HG03342 (cell line): ENCODE results near the gene AOPEP.
A peak's percentile ranks its signal among the peaks of the same experiment; 100 is the strongest.
"Not testable (repeated sequence)": the region's sequence is repeated elsewhere in the genome, so short reads cannot be mapped to it uniquely, and the experiment has no call there.

ENCODE experiments used
- ATAC-seq: cut with Tn5 transposase; IDR thresholded peaks from one replicate; pipeline ENCODE4 v1.9.1; 2021; ENCODE audit warnings: mild to moderate bottlenecking, moderate library complexity; ENCODE audit not compliant: unreplicated experiment

AOPEP gene

DNA sequence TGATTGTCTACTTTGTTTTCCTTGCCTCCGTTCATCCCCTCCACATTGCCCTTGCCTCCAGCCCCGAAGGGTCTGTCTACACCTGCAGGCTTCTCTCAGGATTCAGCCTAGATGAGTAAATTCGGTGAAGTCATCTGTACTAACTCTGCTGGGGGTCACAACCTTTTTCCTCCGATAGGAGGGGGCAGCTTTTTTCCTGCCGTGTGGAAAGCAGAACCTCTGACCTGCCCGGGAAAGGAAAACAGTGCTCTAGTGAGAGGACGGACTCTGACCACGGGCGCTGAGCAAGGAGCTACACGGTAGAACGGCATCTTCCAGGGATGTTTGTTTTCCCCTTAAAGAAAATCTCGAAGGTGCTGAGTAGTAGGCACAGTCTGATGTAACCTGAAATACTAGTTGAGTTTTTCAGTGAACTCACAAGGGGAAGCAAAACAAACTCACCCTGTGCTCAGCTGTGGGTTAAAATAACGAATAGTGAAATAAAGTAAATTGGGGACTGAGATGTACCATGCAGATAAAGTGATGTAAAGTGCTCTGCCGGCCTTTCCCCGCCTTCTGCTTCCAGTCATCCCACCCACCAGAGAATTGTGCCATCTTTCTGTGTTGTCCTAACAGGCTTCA is 281.8 kb downstream of the AOPEP start:
- ATAC-seq: no peak

- ATAC-seq: no peak
These were observed 283.0 kb downstream of the AOPEP start for GRCh38 chr9:95009459-95009858.

- ATAC-seq: no peak
These were observed 283.9 kb downstream of the AOPEP start for GRCh38 chr9:95010431-95010838.

GRCh38 chr9:95012035-95012708 is 285.7 kb downstream of the AOPEP start:
- no peak for ATAC-seq

GRCh38 chr9:95012902-95013301 is 286.4 kb downstream of the AOPEP start:
- ATAC-seq: no peak

- ATAC-seq: no peak
These were observed 288.4 kb downstream of the AOPEP start for GRCh38 chr9:95014917-95015316.

- ATAC-seq: no peak
These were observed 289.1 kb downstream of the AOPEP start for GRCh38 chr9:95015569-95015968.

DNA sequence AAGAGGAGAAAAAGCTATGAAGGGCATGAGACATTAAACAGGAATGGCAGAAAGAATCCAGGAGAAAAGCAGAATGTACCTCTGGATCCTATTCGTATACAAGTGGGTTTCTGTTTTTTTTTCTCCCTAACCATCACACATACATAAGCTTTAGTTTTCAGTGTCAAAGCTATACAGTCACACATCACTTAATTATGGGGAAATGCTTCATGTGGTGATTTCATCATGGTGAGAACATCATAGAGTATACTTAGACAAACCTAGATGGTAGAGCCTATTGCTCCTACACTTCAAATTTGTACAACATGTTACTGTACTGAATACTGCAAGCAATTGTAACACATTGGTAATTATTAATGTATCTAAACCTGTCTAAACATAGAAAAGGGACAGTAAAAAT is 290.6 kb downstream of the AOPEP start:
- ATAC-seq: no peak

GRCh38 chr9:95017661-95018060 is 291.2 kb downstream of the AOPEP start:
- ATAC-seq: no peak

GRCh38 chr9:95018099-95018936 is 291.8 kb downstream of the AOPEP start:
- peak; percentile 58 for ATAC-seq

- not testable (repeated sequence) for ATAC-seq
These were observed 294.1 kb downstream of the AOPEP start for GRCh38 chr9:95020644-95021043.

- ATAC-seq: no peak
These were observed 294.8 kb downstream of the AOPEP start for GRCh38 chr9:95021166-95021886.

GRCh38 chr9:95022657-95023056 is 296.2 kb downstream of the AOPEP start:
- ATAC-seq: no peak

DNA sequence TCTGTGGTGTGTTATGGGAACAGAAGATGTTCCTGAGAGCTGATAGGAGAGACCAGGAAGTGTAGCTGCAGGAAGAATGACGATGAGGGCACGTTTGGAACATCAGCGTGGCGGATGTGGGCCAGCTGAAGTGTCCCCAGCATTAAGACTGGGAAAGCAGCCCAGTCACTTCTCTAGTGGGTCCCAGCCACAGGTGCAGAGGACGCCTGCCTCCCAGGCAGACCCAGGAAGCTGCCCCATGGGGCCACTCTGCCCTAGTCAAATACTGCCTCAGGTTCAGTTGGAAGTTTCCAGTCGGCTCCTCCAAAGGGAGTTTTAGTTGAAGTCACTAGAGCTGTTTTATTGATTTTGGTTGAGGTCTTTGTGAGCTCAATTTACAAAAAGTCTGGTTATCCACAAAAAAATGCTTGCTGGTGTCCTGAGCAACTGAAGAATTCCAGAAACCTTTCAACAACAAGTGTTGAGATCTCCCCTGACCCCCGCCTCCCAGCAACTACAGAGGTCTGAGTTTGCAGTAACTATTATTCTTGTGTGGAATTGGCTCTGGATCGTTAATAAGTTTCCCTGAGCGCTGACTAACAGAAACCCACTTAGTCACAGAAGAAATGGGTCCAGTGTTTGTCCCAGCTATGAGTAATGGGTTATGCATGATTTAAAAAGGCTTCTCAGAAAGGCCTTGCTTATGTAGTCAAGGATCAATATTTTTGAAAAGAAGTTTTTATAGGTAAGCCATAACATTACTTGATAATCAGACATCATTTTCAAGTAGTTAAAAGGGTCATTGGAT is 296.9 kb downstream of the AOPEP start:
- ATAC-seq: no peak

GRCh38 chr9:95024097-95024671 is 297.7 kb downstream of the AOPEP start:
- ATAC-seq: no peak

DNA sequence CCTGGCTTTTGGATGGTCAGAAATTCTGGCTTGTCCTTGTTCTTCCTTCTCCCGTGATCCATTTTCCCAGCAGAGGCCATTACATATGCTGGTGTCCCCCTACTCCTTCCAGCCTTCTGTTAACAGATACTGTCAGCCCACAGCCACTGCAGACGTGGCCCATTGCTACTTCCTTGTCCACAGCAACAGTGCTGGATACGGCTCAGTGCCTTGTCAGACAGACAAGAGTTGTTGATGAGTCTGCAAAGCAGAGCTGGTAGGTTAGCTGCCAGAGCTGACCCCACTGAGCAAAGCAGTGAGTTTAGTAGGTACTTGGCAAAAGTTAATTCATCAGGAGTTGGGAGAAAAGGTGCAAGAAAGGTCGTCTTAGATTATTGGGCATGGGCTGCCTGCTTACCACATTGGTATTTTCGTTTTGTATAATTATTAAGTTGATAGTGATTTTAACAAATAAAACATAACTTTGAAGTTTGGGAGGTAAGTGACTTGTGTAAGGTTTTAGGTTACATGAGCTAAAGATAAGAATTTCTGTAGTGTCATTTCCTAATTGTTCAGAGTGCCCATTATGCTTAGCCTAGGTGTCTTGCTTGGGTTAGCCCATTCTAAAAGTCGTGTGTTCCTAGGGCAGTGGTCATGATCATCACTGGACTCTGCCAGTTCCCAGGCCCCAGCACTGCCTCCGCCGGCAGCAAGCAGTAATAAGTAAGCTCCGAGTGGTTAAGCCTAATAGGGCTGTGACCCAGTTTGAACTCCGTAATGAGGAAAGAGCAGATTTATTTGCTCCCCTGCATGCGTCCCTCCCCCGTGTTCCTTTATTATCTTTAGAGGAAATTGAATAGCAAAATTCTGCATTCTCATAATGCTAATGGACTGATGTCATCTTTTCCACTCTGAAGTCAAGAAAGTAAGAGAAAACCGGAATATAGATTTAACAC is 299.0 kb downstream of the AOPEP start:
- ATAC-seq: no peak

DNA sequence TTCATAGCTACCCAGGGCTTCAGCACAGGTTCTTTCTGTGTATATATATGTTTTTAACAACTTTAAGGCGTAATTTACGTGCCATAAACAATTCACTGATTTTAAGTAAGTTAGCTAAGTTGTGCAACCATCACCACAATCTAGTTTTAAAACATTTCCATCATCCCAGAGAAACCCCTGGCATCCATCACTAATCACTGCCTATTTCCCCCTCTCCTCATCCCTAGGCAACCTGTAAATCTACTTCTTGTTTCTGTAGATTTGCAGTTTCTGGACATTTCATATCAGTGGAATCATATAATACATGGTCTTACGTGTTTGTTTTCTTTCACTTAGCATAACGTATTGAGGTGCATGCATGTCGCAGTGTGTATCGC is 299.6 kb downstream of the AOPEP start:
- ATAC-seq: no peak

DNA sequence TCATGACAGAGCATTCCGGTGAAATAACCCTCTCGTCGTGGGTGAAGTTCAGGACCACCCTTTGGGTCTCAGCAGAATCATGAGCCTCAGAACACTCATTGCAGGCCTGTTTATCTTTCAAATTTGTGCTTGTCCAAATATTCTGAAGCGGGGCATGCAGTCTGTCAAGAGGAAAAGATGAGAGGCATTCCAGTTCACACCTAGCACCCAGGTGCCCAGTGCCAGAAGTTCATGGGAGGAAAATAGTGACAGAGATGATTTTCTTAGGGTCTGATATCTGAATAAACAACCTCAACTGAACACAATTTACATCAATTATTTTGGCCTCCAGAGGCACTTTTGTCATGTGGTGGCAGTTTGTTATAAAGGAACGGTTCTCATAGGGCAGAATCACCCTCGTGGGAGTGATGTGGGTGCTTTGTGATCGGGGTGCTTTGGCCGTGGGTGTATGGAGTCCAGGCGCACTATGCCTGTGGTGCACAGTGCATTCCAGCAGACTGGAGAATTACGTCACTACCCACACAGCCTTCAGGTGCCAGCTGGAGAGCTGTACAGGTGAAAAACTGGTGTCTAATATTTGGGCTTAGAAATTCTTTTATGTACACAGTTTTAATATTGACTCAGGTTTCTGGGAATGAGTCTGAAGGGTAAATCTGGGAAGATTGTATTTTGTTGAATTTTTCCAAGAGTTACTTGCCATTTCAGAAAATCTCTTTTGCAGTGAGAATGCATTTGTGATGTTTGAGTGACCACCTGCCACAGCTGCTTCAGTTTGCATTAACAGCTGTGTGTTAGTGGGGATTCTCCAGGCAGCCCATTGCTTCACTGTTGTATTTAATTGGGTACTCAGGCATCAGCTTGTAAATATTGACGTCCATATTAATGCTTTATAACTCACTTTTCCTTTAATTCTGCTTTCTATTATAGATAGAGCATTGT is 301.7 kb downstream of the AOPEP start:
- ATAC-seq: no peak
